K562 (cell line): ENCODE measurements around the gene FOXJ2. TPM values are rescaled to one million over a fixed set of nuclear protein-coding genes. Genes with fewer than 3 reads are reported as not detected.

Source experiments
- BACH1 ChIP-seq: fragments of 200-800 bp; sonication (Bioruptor generic); IDR thresholded peaks from 2 replicates; pipeline ENCODE4 v1.6.1; 2016; ENCODE audit warnings: missing genetic modification characterization, missing compliant biosample characterization
- BRD9 ChIP-seq: fragments of 450-650 bp; IDR thresholded peaks from 2 replicates; pipeline ENCODE4 v1.6.1; 2018; ENCODE audit warnings: low read depth; ENCODE audit not compliant: partially characterized antibody
- ETV6 ChIP-seq, 3 experiments: fragments of 150-350 bp in 1 of 3; sonication (generic) in 1 of 3; formaldehyde crosslinking in 1 of 3; IDR thresholded peaks; 2 replicates each; pipeline versions ENCODE4 v1.6.1 to v1.8.0; 2014 to 2022; ENCODE audit warnings: borderline replicate concordance in 2 of 3, low read depth in 2 of 3, antibody characterized with exemption in 1 of 3, low read length in 1 of 3, mild to moderate bottlenecking in 1 of 3, missing genetic modification reagents in 1 of 3
- SMC3 ChIP-seq: conservative IDR thresholded peaks from 2 replicates; pipeline ENCODE4 v1.6.1; 2011; ENCODE audit warnings: low read depth, low read length, improper control_type of control experiment; ENCODE audit not compliant: insufficient read depth
- STAT5A ChIP-seq: IDR thresholded peaks from 2 replicates; pipeline ENCODE4 v1.6.1; 2012; ENCODE audit warnings: low read length, inconsistent platforms, borderline replicate concordance
- THRB ChIP-seq: fragments of 450-650 bp; formaldehyde crosslinking; conservative IDR thresholded peaks from 2 replicates; pipeline ENCODE4 v1.4.0; 2022; ENCODE audit warnings: mild to moderate bottlenecking, missing genetic modification characterization
- polyA plus RNA-seq, 8 experiments: library from polyadenylated mRNA; depleted of rRNA in 4 of 8; stranded (reverse) in 5 of 8; unstranded in 3 of 8; fragments of >200 nt; fragmentation: Nextera tagmentation in 2 of 8; fragmentation: Illumina TruSeq in 1 of 8; extraction: Ambion mirVana in 2 of 8; extraction: Trizol in 1 of 8; gene quantifications; 2 replicates each; pipeline versions ENCODE4 v1.2.1 to v1.2.3, GENCODE V29; 2011 to 2014; ENCODE audit warnings: inconsistent platforms in 1 of 8, missing spikeins in 1 of 8
- total RNA-seq, 7 experiments: library from RNA; depleted of rRNA in 6 of 7; stranded (reverse); fragments of >200 nt in 6 of 7; fragmentation: Illumina TruSeq in 2 of 7; extraction: Trizol in 2 of 7; gene quantifications; 2 replicates each; pipeline versions ENCODE4 v1.2.1 to v1.2.3, GENCODE V29; 2011 to 2021; ENCODE audit warnings: low replicate concordance in 1 of 7
- TF ChIP-seq, protein P1 (sequence below), 2 experiments: fragments of 450-650 bp in 1 of 2; IDR thresholded peaks; 2 replicates each; pipeline ENCODE4 v1.6.1; 2011 to 2017; ENCODE audit warnings: low read depth in 2 of 2, antibody characterized with exemption in 1 of 2, borderline replicate concordance in 1 of 2, low read length in 1 of 2, mild to moderate bottlenecking in 1 of 2, mixed read lengths in 1 of 2; ENCODE audit not compliant: control insufficient read depth in 1 of 2

FOXJ2 gene
- total and polyA plus RNA-seq, 9 of the 15 experiments (the other 6 are each of a cell fraction or from before 2014, with no cell fraction given), result 1.0 to 7.5 (median 2.4) TPM

- TF ChIP-seq, protein P1, sequence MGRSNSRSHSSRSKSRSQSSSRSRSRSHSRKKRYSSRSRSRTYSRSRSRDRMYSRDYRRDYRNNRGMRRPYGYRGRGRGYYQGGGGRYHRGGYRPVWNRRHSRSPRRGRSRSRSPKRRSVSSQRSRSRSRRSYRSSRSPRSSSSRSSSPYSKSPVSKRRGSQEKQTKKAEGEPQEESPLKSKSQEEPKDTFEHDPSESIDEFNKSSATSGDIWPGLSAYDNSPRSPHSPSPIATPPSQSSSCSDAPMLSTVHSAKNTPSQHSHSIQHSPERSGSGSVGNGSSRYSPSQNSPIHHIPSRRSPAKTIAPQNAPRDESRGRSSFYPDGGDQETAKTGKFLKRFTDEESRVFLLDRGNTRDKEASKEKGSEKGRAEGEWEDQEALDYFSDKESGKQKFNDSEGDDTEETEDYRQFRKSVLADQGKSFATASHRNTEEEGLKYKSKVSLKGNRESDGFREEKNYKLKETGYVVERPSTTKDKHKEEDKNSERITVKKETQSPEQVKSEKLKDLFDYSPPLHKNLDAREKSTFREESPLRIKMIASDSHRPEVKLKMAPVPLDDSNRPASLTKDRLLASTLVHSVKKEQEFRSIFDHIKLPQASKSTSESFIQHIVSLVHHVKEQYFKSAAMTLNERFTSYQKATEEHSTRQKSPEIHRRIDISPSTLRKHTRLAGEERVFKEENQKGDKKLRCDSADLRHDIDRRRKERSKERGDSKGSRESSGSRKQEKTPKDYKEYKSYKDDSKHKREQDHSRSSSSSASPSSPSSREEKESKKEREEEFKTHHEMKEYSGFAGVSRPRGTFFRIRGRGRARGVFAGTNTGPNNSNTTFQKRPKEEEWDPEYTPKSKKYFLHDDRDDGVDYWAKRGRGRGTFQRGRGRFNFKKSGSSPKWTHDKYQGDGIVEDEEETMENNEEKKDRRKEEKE (IDR thresholded peaks at IDR 0.05; ENCODE audit: borderline replicate concordance in 1 of 2, control insufficient read depth in 1 of 2, low read depth in 2 of 2, low read length in 1 of 2), result no peak
- TF ChIP-seq BRD9 (no peak), SMC3 (no peak), THRB (no peak), BACH1 (no peak), ETV6 (IDR thresholded peaks at IDR 0.05; ENCODE audit: borderline replicate concordance in 1 of 2, low read depth in 2 of 2, low read length in 1 of 2) (no peak), ETV6 (CRISPR knock-in tag; IDR thresholded peaks at IDR 0.05; ENCODE audit: borderline replicate concordance) (no peak), STAT5A (no peak)
These were observed 24.8 kb downstream of the FOXJ2 start (continued) for GRCh38 chr12:8057306-8057705.
